Urothelium cell line (cell line): Measurements from ENCODE around the gene TMEM40.

ENCODE experiments used
- DNase-seq: peaks from one replicate; pipeline ENCODE4 v3.0.0; 2011; ENCODE audit warnings: low spot score, mixed read lengths
- FAIRE-seq: peaks from 2 replicates; lab custom pipeline; 2011; peaks lifted over from hg19 to GRCh38; lab: Jason Lieb, UNC

TMEM40 gene

GRCh38 chr3:12686096-12686495, 73.0 kb downstream of the TMEM40 start:
- FAIRE-seq = no peak

More at GRCh38 chr3:12686096-12686495, 73.0 kb downstream of the TMEM40 start:
- DNase-seq = no peak
